Activated CD8-positive, alpha-beta memory T cell treated with anti-CD3 and anti-CD28 coated beads, Interleukin-2, amount 50 U/mL, for 24 hours (primary cell): ENCODE measurements around the gene UCK1.

ENCODE experiments used
- DNase-seq: peaks from one replicate; pipeline ENCODE4 v3.0.0-alpha.2; 2020; ENCODE audit errors: extremely low read depth

UCK1 gene

DNA sequence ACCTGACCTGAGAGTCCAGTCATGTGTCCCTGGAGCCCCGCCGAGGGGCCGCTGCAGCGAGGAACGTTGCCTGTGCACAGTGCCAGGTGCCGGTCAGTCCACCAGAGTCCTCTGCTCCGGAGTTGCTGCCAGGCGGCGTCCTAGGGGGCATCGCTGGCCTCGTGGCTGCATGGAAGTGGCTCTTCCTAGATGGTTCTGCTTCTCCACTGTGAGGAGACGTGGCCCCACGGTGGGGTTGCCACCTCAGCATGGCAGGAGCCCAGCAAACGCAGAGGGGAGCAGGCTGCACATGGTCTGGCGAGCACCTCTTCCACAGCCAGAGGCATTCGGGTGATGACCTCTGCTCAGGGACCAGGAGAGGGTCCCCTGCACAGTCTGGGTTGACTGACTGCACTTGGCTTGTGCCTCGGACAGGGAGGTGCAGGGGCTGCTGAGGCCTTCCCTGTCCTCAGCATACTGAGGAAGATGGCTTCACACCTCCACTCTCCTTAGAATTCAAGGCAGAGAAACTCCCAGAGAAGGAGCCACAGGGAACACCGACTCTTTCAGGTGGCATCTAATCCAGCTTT is 54.2 kb downstream of the UCK1 start:
- DNase-seq, result no peak

- no peak for DNase-seq
Measured at GRCh38 chr9:131475956-131476776, 54.9 kb downstream of the UCK1 start.

DNA sequence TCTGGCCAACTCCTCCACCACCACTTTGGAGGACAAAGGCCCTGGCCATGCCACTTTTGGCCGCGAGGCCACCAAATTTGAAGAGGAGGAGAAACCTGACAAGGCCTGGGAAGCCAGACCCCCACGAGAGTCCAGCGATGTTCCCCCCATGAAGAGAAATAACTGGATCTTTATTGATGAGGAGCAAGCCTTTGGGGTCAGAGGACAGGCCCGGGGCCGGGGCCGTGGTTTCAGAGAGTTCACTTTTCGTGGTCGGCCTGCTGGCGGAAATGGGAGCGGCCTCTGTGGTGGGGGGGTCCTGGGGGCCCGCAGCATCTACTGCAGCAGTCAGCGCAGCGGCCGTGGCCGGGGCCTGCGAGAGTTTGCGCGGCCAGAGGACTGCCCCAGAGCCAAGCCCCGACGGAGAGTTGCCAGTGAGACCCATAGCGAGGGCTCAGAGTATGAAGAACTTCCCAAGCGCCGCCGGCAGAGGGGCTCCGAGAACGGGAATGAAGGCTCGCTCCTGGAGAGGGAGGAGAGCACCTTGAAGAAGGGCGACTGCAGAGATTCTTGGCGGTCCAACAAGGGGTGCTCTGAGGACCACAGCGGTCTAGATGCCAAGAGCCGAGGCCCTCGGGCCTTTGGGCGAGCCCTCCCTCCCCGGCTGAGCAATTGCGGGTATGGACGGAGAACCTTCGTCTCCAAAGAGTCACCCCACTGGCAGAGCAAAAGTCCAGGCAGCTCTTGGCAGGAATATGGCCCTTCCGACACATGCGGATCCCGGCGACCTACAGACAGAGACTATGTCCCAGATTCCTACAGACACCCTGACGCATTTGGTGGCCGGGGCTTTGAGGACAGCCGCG is 55.7 kb downstream of the UCK1 start:
- no peak for DNase-seq

GRCh38 chr9:131474711-131475110 is 56.4 kb downstream of the UCK1 start:
- no peak for DNase-seq

DNA sequence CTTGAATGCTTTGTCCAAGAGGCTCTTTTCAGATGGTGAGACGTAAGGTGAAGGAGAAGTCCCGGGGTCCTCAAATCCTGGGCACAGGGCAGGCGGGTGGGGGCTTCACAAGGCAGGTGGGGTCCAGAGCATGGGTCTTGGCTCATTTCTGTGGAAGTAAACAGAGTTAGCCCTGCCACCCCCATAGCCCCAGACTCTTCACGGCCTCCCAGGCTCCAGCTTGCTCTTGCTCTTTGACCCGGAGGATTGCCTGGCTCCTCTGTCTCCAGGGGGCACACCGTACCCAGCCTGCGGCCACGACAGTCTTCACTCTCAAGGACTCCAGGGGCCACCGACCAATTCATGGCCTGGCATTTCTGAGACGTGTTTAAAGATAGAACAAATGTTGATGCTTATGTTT is 57.2 kb downstream of the UCK1 start:
- no peak for DNase-seq
